ENCODE results near the gene STK25. TPM values are rescaled to one million over a fixed set of nuclear protein-coding genes. Genes with fewer than 3 reads are reported as not detected.
A peak's percentile ranks its signal among the peaks of the same experiment; 100 is the strongest.

The STK25 gene
- 100 to 1,000 TPM in 1 of 2 donors, 10 to 100 TPM in 1; 87.8 to 144 TPM for total RNA-seq

DNA sequence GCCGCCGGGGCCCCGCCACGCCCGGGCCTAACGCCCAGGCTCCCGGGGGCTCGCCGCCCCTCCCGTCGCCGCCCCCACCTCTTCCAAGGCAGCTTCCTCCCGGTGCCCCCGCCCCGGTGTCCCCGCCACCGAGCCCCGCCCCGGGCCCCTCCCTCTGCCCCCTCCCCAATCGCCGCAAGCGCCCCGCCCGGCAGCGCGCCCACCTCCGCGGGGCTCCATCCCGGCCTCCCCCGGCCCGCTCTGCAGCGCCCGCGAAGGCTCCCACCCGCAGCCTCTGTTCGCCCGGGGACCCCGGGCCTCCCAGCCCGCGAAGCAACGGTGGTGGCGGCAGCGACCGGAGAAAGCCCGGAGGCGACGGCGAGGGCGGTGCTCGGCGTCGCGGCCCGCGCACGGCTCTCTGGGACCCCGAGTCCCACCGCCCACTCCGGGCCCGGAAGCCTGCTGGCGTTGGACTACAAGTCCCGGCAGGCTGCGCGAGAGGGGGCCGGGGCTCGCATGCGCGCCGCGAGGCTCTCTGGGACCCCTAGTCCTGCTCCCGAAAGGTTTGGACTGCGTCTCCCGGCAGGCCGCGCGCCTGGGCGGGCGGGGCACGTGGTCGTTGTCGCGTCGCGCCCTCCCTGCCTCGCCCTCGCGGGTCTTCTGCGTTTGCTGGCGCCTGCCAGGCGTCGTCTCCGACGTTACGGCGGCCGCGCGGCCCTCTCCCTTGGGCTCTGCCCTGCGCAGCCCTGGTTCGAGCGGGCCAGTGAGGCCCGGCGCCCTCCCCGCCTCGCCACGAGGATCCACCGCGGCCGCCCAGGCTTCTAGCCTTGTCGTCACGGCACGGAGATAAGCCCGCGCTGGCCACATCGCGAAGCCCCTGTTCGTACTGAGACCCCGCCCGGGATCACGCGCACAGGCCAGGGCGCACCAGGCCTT, at the start of gene STK25:
Gene STK25 (minus strand): TSS at position 345 of the 915 bp plus-strand sequence. CDS start 549 bp downstream, outside the sequence.
- TF ChIP-seq, protein P1, sequence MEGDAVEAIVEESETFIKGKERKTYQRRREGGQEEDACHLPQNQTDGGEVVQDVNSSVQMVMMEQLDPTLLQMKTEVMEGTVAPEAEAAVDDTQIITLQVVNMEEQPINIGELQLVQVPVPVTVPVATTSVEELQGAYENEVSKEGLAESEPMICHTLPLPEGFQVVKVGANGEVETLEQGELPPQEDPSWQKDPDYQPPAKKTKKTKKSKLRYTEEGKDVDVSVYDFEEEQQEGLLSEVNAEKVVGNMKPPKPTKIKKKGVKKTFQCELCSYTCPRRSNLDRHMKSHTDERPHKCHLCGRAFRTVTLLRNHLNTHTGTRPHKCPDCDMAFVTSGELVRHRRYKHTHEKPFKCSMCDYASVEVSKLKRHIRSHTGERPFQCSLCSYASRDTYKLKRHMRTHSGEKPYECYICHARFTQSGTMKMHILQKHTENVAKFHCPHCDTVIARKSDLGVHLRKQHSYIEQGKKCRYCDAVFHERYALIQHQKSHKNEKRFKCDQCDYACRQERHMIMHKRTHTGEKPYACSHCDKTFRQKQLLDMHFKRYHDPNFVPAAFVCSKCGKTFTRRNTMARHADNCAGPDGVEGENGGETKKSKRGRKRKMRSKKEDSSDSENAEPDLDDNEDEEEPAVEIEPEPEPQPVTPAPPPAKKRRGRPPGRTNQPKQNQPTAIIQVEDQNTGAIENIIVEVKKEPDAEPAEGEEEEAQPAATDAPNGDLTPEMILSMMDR (IDR thresholded peaks at IDR 0.05): no peak
- no peaks in the 10 kb centered on the region for H3K9me3 ChIP-seq
- H3K9ac ChIP-seq (ENCODE audit: low read depth in 2 of 2, low read length in 2 of 2): peak within 1 kb of the TSS; percentile 78 to 84
- no peaks in the 10 kb centered on the region for H3K27me3 ChIP-seq
- peak; percentile 97 for DNase-seq
- H3K4me1 ChIP-seq: peaks cover 8% of the 10 kb centered on the region
- intact Hi-C loops (cut with DNase I): no loop called here
- H3K4me3 ChIP-seq: peak within 1 kb of the TSS; percentile 90
- H3K27ac ChIP-seq: peak within 1 kb of the TSS; percentile 69
- no peaks in the 10 kb centered on the region for H3K36me3 ChIP-seq

DNA sequence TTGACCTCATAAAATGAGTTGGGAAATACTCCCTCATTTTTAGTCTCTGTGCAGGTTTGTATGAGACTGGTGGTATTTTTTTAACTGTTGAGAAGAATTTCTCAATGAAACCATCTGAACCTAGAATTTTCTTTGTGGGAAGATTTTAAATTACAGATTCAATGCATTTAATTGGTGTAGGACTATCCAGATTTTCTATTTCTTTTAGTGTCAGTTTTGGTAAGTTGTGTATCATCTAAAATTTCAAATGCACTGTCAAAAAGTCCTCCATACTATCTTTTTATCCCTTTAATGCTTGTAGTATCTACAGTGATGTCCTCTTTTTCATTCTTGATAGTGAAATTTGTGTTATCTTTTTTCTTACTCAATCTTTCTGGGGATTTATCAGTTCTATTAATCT, 48.4 kb upstream of the STK25 start:
- Histone ChIP-seq H3K9ac (ENCODE audit: low read depth in 2 of 2, low read length in 2 of 2) (no peak overlapping the region), H3K9me3 (no peaks in the 10 kb centered on the region), H3K36me3 (no peaks in the 10 kb centered on the region), H3K4me1 (peaks cover 3% of the 10 kb centered on the region), H3K27me3 (peaks cover 10% of the 10 kb centered on the region), H3K27ac (no peak overlapping the region), H3K4me3 (no peak overlapping the region)
- TF ChIP-seq, protein P1 (IDR thresholded peaks at IDR 0.05): no peak
- no peak for DNase-seq
- intact Hi-C loops (cut with DNase I): no loop called here

- peaks cover 3% of the 10 kb centered on the region for H3K4me1 ChIP-seq
- H3K9ac ChIP-seq (ENCODE audit: low read depth in 2 of 2, low read length in 2 of 2): no peak overlapping the region
- no peaks in the 10 kb centered on the region for H3K36me3 ChIP-seq
- peaks cover 10% of the 10 kb centered on the region for H3K27me3 ChIP-seq
- intact Hi-C loops (cut with DNase I): no loop called here
- TF ChIP-seq, protein P1 (IDR thresholded peaks at IDR 0.05): no peak
- no peak for DNase-seq
- H3K27ac ChIP-seq: no peak overlapping the region
- no peaks in the 10 kb centered on the region for H3K9me3 ChIP-seq
- no peak overlapping the region for H3K4me3 ChIP-seq
These were observed 47.3 kb upstream of the STK25 start for GRCh38 chr2:241555711-241556110.

DNA sequence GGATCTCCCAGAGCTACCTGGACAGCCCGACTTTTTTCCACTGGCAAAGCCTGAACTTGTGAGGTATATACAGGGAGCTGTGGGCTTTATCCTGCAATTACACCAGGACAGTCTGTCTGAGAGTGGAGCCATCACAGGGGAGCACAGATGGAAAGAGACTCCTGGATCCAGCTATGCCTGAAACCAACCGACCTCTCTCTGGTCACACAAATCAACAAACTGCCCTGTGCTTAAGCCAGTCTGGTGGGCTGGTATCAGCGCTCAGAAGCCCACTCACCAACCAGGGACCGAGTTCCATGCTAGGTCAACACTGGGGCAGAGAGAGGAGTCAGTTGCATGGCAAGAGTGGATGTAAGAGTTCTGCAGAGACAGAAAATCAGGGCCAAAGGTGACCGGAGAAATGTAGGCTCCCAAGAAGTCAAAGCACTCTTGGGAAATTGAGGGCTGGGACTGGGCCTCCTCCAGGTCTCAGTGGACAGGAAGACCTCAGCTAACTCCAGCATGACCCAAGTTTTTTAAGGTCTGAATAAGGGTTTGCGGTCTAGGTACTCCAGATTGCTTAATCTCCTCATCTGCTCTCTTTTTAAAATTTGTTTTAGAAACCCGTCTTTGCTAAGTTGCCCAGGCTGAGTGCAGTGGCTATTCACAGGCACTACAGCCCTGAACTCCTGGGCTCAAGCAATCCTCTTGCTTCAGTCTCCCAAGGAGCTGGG, 46.4 kb upstream of the STK25 start:
- DNase-seq: no peak
- peaks cover 3% of the 10 kb centered on the region for H3K4me1 ChIP-seq
- no peaks in the 10 kb centered on the region for H3K9me3 ChIP-seq
- TF ChIP-seq, protein P1 (IDR thresholded peaks at IDR 0.05): no peak
- H3K4me3 ChIP-seq: no peak overlapping the region
- no peak overlapping the region for H3K9ac ChIP-seq (ENCODE audit: low read depth in 2 of 2, low read length in 2 of 2)
- H3K36me3 ChIP-seq: no peaks in the 10 kb centered on the region
- intact Hi-C loops (cut with DNase I): no loop called here
- peaks cover 11% of the 10 kb centered on the region for H3K27me3 ChIP-seq
- no peak overlapping the region for H3K27ac ChIP-seq

DNA sequence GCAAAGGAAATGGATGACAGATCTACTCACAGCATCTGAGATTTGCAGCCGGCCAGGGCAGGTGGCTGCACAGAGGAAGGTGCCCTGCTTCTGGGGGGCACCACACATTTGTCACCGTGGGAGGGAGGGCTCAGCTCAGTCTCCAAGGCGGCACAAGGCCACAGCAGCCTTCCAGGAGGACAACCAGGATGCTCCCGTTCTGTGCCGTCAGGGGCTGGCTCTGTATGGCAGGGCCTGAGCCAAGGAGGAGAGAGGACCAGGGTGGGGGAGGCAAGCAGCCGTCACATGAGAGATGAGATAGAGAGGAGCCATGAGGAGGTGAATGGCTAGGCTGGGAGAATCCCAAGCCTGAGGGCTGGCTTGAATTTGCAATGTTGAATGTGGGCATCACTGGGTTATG, 45.6 kb upstream of the STK25 start:
- Histone ChIP-seq H3K9ac (ENCODE audit: low read depth in 2 of 2, low read length in 2 of 2) (no peak overlapping the region), H3K4me3 (no peak overlapping the region), H3K4me1 (no peaks in the 10 kb centered on the region), H3K36me3 (no peaks in the 10 kb centered on the region), H3K27ac (no peak overlapping the region), H3K9me3 (no peaks in the 10 kb centered on the region), H3K27me3 (peaks cover 12% of the 10 kb centered on the region)
- intact Hi-C loops (cut with DNase I): no loop called here
- TF ChIP-seq, protein P1 (IDR thresholded peaks at IDR 0.05): no peak
- DNase-seq: no peak

Measured in colonic mucosa (tissue), 4 donors.